Osteoblast (primary cell): ENCODE results near the gene IGFL3. TPM values are rescaled to one million over a fixed set of nuclear protein-coding genes. Genes with fewer than 3 reads are reported as not detected.
A peak's percentile ranks its signal among the peaks of the same experiment; 100 is the strongest.

Experiments
- DNase-seq: peaks from one replicate; pipeline ENCODE4 v3.0.0; 2011; ENCODE audit warnings: low spot score, mixed read lengths; ENCODE audit not compliant: insufficient read length; ENCODE audit errors: missing footprints
- H2AFZ ChIP-seq: 2 replicates; pipeline ENCODE4 v1.6.0; 2011; ENCODE audit warnings: mild to moderate bottlenecking, low read length
- H3K27ac ChIP-seq: 2 replicates; pipeline ENCODE4 v1.5.1; 2011; ENCODE audit warnings: mild to moderate bottlenecking, low read depth, low read length, moderate library complexity
- H3K27me3 ChIP-seq: 2 replicates; pipeline ENCODE4 v1.6.0; 2012; ENCODE audit warnings: mild to moderate bottlenecking, control low read depth, inconsistent platforms, low read length, moderate library complexity; ENCODE audit not compliant: insufficient read depth
- H3K36me3 ChIP-seq: 2 replicates; pipeline ENCODE4 v1.5.1; 2011; ENCODE audit warnings: mild to moderate bottlenecking, low read length, control low read depth, moderate library complexity; ENCODE audit not compliant: insufficient read depth
- H3K4me1 ChIP-seq: 2 replicates; pipeline ENCODE4 v1.5.1; 2011; ENCODE audit warnings: mild to moderate bottlenecking, low read length, control low read depth, moderate library complexity; ENCODE audit not compliant: insufficient read depth
- H3K4me2 ChIP-seq: 2 replicates; pipeline ENCODE4 v1.6.0; 2011; ENCODE audit warnings: mild to moderate bottlenecking, low read length; ENCODE audit not compliant: insufficient read depth
- H3K4me3 ChIP-seq: fragments of 200-600 bp; sonication (generic); 3 replicates; pipeline ENCODE4 v1.5.1; 2012; ENCODE audit warnings: mild to moderate bottlenecking, low read length, inconsistent platforms; ENCODE audit not compliant: insufficient read depth
- H3K79me2 ChIP-seq: 2 replicates; pipeline ENCODE4 v1.6.0; 2012; ENCODE audit warnings: mild to moderate bottlenecking, low read length, control low read depth, inconsistent platforms; ENCODE audit not compliant: insufficient read depth
- H3K9me3 ChIP-seq: 2 replicates; pipeline ENCODE4 v1.5.1; 2011; ENCODE audit warnings: low read depth, low read length, control low read depth
- H4K20me1 ChIP-seq: 2 replicates; pipeline ENCODE4 v1.6.0; 2012; ENCODE audit warnings: mild to moderate bottlenecking, low read length, control low read depth; ENCODE audit not compliant: insufficient read depth
- total RNA-seq: library from RNA; depleted of rRNA; stranded (reverse); fragments of >200 nt; gene quantifications from 2 replicates; pipeline ENCODE4 v1.2.3, GENCODE V29; 2012
- TF ChIP-seq, protein P1 (sequence below): IDR thresholded peaks from 2 replicates; pipeline ENCODE4 v1.5.1; 2011; ENCODE audit warnings: mild to moderate bottlenecking, low read depth, low read length, moderate library complexity; ENCODE audit errors: extremely low read depth

IGFL3 gene
- total RNA-seq, 1 donor: not detected

DNA sequence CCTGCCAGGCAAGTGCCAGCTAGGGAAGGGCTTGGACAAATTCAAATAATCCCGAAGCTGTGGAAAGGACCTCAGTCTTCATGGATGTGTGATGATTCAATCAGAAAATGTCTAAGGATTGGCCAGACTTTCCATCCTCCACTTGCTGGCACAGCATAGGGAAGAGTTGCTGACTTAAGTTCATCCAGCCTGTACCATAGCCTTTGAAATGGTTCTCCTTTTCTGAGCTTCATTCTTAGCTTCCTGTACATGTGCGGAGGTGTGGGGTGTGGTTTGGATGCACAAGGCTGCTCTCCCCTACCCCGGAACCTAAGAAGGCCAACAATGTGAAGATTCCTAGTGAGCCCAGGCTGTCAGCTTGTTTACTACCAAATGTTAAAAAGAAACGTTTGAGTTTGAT, 959 bp upstream of the IGFL3 start:
- Histone ChIP-seq H3K4me2 (no peak overlapping the region), H2AFZ (no peak overlapping the region), H3K36me3 (no peaks in the 10 kb centered on the region), H3K4me1 (no peaks in the 10 kb centered on the region), H3K27me3 (peaks cover 64% of the 10 kb centered on the region), H3K9me3 (no peaks in the 10 kb centered on the region), H3K4me3 (no peak overlapping the region), H4K20me1 (no peaks in the 10 kb centered on the region), H3K27ac (no peak overlapping the region), H3K79me2 (no peaks in the 10 kb centered on the region)
- TF ChIP-seq, protein P1, sequence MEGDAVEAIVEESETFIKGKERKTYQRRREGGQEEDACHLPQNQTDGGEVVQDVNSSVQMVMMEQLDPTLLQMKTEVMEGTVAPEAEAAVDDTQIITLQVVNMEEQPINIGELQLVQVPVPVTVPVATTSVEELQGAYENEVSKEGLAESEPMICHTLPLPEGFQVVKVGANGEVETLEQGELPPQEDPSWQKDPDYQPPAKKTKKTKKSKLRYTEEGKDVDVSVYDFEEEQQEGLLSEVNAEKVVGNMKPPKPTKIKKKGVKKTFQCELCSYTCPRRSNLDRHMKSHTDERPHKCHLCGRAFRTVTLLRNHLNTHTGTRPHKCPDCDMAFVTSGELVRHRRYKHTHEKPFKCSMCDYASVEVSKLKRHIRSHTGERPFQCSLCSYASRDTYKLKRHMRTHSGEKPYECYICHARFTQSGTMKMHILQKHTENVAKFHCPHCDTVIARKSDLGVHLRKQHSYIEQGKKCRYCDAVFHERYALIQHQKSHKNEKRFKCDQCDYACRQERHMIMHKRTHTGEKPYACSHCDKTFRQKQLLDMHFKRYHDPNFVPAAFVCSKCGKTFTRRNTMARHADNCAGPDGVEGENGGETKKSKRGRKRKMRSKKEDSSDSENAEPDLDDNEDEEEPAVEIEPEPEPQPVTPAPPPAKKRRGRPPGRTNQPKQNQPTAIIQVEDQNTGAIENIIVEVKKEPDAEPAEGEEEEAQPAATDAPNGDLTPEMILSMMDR: no peak
- no peak for DNase-seq

DNA sequence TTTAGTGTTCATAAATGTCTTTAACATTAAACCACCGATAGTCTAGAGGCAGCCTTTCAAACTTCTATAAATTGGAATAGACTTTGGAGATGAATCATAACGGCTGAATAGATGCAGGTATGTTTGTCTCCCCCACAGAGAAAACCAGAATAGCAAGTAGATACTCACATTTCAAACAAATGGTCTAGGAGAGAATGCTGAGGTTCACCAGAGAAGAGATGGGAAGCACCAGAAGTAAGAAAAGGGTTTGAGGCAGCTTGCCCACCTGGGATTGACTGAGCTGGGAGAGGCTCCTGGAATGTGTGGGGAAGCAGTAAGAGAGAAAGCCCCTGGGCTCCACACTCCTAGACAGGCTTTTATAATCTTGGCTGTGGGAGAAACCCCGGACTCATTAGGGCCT, 6.4 kb downstream of the IGFL3 start:
- DNase-seq: no peak
- no peaks in the 10 kb centered on the region for H3K9me3 ChIP-seq

DNA sequence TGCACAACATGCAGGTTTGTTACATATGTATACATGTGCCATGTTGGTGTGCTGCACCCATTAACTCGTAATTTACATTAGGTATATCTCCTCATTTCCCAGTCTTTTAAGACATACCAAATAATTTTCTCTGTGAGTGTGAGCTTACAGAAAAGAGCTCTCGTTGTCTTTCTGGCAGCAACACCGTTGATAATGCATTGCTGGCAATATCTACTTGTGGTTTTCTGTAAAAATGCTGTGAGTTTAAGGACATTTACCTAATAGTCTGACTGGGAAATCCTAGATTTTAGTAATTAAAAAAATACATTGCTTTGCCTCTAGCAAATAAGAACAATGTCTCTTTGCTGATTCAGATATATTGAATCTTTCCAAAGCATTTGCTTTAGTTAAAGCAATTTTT, 8.4 kb downstream of the IGFL3 start:
- Histone ChIP-seq H3K4me3 (no peak overlapping the region), H3K4me1 (peaks cover 16% of the 10 kb centered on the region), H3K79me2 (no peaks in the 10 kb centered on the region), H3K27ac (no peak overlapping the region), H4K20me1 (no peaks in the 10 kb centered on the region), H3K36me3 (no peaks in the 10 kb centered on the region), H3K4me2 (no peak overlapping the region), H3K27me3 (peaks cover 35% of the 10 kb centered on the region), H3K9me3 (no peaks in the 10 kb centered on the region), H2AFZ (no peak overlapping the region)
- no peak for DNase-seq
- TF ChIP-seq, protein P1: no peak

More for the DNA sequence above, 6.4 kb downstream of the IGFL3 start:
- no peak overlapping the region for H3K4me2 ChIP-seq
- H3K4me3 ChIP-seq: no peak overlapping the region
- TF ChIP-seq, protein P1: no peak
- H3K27ac ChIP-seq: no peak overlapping the region
- H3K27me3 ChIP-seq: peaks cover 35% of the 10 kb centered on the region
- H3K4me1 ChIP-seq: peaks cover 16% of the 10 kb centered on the region
- no peaks in the 10 kb centered on the region for H4K20me1 ChIP-seq
- H3K79me2 ChIP-seq: no peaks in the 10 kb centered on the region
- H2AFZ ChIP-seq: no peak overlapping the region
- H3K36me3 ChIP-seq: no peaks in the 10 kb centered on the region

DNA sequence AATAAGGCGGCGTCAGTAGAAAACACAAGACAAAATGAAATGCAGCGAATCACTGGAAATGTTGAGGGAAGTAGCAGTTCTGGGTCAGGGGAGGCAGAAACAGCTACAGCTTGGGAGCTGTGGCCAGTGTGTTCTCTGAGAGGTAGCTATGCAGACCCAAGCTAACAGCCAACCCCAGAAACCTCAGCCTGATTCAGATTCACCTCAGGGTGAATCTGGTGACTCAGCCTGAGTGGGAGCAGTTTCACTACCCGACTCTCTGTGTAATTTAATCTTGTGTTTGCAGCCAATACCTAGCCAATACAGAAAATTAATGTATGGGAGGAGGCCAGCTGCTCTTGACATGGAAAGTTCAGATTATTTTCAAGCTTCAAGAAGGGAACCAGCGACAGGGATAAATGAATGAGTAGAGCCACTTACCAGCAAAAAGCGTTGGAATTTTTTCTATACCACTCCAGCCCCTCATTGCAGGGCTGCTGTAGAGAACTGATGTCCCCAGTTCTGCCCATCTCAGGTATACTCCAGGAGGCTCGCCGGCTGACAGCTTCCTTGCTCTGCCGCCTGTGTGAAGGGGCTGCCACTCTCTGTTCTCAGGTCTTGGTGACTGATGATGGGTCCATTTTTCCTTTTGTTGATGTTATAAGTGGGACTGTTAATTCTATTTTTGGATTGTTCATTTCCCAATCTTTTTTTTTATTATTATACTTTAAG, 8.9 kb downstream of the IGFL3 start:
- Histone ChIP-seq H3K4me1 (peaks cover 16% of the 10 kb centered on the region), H2AFZ (no peak overlapping the region), H3K36me3 (no peaks in the 10 kb centered on the region), H3K4me3 (peak overlapping the region; percentile 13), H3K27ac (peak overlapping the region; percentile 24), H3K27me3 (peaks cover 33% of the 10 kb centered on the region), H4K20me1 (no peaks in the 10 kb centered on the region), H3K79me2 (no peaks in the 10 kb centered on the region), H3K9me3 (no peaks in the 10 kb centered on the region), H3K4me2 (peak overlapping the region; percentile 67)
- TF ChIP-seq, protein P1: no peak
- peak; percentile 85 for DNase-seq
